Suprapubic skin (tissue), 4 donors: ENCODE measurements around the gene NEK2.

Source experiments
- CTCF ChIP-seq, 2 donors: fragments of 200-600 bp in 1 of 2; fragments of 450-650 bp in 1 of 2; sonication (generic) in 1 of 2; IDR thresholded peaks; one replicate each; pipeline ENCODE4 v1.5.1; 2016 to 2019; ENCODE audit warnings: antibody characterized with exemption in 2 of 2, mild to moderate bottlenecking in 1 of 2, moderate library complexity in 1 of 2
- EP300 ChIP-seq: sonication (generic); formaldehyde crosslinking; IDR thresholded peaks from one replicate; pipeline ENCODE4 v1.6.1; 2017; ENCODE audit warnings: antibody characterized with exemption
- POLR2A ChIP-seq, 2 donors: fragments of 450-650 bp; IDR thresholded peaks; one replicate each; pipeline ENCODE4 v1.6.1; 2017; ENCODE audit warnings: antibody characterized with exemption in 2 of 2, mild to moderate bottlenecking in 2 of 2, moderate library complexity in 2 of 2
- POLR2AphosphoS5 ChIP-seq, 3 donors: sonication (generic); formaldehyde crosslinking; IDR thresholded peaks; one replicate each; pipeline ENCODE4 v1.6.1; 2017; ENCODE audit warnings: antibody characterized with exemption in 3 of 3

- TF ChIP-seq CTCF (IDR thresholded peaks at IDR 0.05) (no peak), EP300 (no peak), POLR2A (IDR thresholded peaks at IDR 0.05) (no peak), POLR2AphosphoS5 (IDR thresholded peaks at IDR 0.05) (no peak)
Measured at GRCh38 chr1:211708006-211708405, 32.6 kb upstream of the NEK2 start.
